ENCODE data around the gene GMPPA.

The GMPPA gene

DNA sequence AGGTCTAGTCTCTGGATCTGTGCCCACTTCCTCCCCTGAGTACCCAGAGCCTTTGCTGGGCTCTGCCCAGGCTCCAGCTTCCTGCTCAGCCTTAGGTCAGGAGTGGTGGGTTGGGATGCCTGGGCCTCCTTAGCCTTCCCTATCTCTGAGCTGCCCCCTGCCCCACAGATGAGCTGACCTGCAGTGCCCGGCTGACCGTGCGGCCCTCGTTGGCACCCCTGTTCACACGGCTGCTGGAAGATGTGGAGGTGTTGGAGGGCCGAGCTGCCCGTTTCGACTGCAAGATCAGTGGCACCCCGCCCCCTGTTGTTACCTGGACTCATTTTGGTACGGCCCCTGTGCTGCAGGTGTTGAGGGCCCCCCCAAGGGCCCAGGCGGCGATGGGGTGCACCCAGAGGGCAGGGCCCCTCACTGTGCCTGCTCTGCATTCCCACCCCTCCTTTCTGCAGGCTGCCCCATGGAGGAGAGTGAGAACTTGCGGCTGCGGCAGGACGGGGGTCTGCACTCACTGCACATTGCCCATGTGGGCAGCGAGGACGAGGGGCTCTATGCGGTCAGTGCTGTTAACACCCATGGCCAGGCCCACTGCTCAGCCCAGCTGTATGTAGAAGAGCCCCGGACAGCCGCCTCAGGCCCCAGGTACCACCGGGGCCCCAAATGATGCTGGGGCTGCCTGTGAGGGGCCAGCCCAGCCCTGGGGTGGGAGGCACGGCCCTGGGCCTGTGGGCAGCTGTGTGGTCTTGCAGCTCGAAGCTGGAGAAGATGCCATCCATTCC is 30.1 kb upstream of the GMPPA start:
- DNase-seq: no peak

DNA sequence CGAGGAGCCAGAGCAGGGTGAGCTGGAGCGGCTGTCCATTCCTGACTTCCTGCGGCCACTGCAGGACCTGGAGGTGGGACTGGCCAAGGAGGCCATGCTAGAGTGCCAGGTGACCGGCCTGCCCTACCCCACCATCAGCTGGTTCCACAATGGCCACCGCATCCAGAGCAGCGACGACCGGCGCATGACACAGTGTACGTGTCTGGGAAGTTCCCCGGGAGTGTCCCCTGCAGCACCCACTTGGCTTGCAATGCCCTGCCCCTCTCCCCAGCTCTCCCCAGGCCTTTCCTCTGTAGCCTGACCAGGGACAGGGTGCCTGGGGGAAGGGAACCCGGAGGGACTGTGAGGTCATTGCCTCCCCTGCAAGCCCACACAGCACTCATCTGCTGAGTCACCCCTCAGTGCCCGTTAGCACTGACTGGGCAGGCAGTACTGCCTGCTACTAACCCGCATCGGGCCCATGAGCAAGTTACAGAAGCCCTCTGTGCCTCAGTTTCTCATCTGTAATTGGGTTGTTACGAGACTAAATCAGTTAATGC is 29.4 kb upstream of the GMPPA start:
- DNase-seq: no peak

DNA sequence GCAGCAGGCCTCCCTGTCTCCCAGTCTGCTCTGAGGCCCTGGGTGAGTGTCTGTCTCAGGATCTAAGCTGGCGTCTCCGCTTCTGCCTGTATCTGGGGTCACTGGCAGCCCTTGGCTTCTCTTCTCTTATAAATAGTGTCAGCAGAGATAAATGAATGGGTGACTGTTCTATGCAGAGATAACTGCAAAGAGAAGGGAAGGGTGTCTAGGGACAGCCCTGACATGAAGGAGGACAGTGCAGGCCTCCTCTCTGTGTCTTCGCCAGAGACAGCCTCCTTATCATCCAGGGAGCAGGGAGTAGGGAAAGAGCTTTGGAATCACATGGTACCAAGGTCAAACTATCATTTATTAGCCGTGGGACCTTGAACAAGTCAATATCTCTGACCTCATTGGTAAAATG is 28.3 kb upstream of the GMPPA start:
- DNase-seq: no peak

DNA sequence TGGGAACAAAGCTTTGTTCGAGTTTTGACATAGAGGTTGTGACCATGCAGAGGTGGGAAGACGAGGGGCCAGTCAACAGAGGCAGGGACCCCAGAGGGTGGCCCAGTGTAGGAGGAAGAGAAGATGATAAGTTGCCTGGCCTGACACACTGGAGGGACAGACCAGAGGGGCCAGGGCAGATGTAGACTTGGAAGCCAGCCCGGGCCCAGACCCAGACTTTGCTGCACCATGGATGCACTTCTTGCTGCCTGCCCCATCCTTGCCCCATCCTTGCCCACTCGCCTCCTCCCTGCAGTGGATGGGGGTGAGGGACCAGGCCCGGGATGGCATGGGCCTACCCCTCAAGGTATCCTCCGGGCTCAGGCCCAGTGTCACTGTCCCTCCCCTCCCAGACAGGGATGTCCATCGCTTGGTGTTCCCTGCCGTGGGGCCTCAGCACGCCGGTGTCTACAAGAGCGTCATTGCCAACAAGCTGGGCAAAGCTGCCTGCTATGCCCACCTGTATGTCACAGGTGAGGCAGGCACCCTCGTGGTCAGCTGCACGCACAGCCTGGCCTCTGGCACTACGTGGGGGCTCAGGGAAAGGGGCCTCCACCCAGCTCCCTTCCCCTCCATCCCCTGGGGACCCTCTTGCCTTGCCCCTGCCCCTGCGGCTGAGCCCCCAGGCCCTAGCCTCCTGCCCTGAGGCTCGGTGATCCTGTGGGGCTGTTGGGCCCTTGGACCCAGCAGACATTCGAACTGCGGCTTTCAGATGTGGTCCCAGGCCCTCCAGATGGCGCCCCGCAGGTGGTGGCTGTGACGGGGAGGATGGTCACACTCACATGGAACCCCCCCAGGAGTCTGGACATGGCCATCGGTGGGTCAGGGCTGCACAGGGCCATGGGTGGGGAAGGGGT is 27.0 kb upstream of the GMPPA start:
- no peak for DNase-seq

DNA sequence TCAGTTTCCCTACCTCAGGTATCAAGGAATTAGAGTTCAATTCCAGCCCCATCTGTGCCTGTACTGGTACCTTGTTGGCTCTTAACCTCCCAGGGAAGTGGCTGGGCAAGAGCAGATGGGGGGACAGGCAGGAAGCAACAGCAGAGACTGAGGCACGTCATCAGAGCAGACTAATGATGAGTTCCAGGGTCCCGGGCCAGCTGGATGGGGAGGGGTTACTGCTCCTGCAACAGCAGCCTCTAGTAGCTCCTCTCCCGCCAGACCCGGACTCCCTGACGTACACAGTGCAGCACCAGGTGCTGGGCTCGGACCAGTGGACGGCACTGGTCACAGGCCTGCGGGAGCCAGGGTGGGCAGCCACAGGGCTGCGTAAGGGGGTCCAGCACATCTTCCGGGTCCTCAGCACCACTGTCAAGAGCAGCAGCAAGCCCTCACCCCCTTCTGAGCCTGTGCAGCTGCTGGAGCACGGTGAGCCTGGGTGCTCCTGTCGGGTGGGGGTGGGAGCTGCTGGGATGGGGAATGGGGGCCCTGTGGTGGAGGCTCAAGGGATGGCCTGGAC is 26.0 kb upstream of the GMPPA start:
- no peak for DNase-seq

DNA sequence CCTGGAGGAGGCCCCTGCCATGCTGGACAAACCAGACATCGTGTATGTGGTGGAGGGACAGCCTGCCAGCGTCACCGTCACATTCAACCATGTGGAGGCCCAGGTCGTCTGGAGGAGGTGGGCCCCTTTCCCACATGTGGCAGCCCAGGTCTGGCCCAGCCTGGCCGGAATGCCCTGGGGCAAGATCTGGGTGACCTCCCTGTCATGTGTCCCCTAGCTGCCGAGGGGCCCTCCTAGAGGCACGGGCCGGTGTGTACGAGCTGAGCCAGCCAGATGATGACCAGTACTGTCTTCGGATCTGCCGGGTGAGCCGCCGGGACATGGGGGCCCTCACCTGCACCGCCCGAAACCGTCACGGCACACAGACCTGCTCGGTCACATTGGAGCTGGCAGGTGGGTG is 25.2 kb upstream of the GMPPA start:
- DNase-seq: no peak

DNA sequence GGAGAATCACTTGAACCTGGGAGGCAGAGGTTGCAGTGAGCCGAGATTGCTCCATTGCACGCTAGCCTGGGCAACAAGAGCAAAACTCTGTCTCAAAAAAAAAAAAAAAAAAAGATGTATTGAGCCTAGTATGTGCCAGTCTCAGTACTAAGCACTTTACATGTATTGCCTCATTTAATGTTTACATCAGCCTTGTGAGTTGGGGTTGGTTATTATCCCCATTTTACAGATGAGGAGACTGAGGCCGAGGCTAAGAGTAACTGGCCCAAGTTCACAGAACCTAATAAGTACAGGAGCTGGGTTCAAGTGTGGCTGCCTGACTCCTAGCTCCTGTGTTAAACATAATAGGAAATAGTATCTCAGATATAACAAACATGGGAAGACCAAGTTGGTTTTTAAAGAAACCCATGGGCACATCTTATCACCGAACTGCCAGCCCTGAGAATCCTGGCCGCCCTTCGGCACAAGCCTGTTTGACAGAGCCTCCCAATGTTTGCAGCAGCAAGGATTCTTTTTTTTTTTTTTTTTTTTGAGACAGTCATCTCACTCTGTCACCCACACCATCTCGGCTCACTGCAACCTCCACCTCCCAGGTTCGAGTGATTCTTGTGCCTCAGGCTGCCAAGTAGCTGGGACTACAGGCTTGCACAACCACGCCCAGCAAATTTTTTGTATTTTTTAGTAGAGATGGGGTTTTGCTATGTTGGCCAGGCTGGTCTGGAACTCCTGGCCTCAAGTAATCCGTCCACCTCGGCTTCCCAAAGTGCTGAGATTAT is 24.2 kb upstream of the GMPPA start:
- no peak for DNase-seq

DNA sequence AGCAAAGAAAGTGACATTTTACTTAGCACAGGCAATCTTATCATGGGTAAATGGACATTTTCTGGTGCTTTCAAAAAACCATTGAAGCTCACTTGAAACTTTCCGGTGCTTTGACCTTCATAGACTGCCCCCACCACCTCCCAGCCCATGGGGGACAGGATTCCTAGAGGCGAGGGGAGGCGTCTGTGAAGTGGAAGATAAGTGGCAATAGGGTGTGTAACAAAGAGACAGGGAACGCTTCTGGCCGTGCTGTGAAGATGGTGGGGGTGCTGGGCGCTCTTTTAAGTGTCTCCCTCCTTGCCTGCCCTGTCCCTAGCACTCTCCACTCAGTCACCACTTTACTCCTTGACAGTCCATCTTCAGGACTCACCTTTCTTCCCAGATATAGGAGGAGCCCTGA is 23.4 kb upstream of the GMPPA start:
- DNase-seq: no peak

DNA sequence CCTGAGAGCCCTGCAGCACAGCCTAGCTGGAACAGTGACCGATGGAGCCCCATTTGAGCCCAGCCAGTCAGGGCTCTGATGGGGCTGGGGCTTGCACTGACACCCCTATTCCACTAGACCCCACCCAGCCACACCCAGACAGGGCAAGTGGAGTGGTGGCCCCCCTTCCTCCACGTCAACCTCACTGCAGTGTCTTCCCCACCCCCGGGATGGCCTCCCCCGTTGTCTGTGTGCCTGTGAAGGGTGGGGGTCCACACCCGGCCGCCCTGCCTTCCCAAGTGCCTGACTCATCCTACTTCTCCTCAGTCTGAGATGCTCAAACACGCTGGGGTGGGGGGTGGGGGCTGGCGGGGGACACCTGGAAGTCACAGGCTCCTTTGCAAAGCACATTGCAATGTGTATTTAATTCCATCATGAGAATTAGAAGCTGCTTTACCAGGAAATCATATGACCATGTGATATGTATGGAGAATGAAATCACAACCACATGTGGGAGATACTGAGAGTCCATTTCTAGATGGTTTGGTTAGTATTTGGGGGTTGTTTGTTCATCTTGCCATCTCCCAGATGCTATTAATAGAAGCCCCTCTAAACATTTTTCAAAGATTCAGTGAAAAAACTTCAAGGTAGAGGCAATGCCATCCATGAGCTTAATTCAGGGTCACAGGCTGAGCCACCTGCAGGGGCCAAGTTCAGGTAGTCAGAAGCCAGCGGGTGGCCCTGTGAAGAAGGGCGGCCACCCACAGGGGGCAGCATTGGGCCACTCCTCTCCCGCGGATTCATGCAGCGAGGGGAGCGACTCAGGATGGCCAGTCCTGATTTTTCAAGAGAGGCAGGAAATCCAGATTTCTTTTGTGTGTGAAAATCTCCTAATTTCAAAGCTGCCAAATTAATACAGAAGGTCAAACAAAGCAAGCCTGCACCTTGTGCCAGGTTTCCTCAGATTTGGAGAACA is 22.7 kb upstream of the GMPPA start:
- peak; percentile 21 to 41 for DNase-seq

DNA sequence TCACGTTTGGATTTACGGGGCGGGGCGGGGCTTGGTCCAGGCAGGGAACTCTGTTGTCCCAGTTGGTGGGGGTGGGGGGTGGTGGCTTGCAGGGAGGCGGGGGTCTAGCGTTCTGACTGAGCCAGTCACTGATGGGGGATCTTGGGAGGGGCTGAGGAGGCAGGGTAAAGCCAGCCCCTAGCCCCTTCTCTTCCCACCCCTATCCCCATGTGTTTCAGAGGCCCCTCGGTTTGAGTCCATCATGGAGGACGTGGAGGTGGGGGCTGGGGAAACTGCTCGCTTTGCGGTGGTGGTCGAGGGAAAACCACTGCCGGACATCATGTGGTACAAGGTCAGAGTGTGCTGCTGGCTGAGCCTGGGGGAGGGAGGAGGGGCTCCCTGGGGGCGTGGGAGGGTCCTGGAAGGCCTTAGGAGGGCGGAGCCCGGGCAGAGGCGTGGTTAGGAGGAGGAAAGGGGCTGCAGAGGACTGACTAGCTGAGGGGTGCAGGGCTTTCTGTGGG is 22.0 kb upstream of the GMPPA start:
- no peak for DNase-seq

DNA sequence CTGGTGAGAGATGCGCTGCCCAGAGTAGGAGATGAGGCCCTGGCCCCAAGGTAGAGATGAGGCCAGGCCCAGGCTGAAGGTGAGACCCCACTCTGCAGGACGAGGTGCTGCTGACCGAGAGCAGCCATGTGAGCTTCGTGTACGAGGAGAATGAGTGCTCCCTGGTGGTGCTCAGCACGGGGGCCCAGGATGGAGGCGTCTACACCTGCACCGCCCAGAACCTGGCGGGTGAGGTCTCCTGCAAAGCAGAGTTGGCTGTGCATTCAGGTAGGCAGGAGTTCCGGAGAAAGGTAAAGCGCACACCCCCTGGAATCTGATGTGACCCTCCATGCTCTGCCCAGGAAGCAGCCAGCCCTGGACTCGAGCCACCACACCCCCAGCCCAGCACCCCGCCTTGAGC is 21.5 kb upstream of the GMPPA start:
- DNase-seq: no peak

DNA sequence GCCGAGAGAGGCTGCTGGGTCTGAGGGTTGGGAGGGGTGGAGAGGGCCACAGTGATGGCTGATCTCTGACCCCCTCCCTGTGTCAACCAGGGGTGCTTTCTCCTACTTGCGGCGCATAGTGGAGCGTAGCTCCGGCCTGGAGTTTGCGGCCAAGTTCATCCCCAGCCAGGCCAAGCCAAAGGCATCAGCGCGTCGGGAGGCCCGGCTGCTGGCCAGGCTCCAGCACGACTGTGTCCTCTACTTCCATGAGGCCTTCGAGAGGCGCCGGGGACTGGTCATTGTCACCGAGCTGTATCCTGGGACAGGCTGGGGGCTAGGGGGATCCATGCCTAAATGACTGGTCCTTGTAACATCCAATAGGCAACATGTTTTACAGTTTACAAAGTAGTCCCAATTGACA is 20.9 kb upstream of the GMPPA start:
- no peak for DNase-seq

DNA sequence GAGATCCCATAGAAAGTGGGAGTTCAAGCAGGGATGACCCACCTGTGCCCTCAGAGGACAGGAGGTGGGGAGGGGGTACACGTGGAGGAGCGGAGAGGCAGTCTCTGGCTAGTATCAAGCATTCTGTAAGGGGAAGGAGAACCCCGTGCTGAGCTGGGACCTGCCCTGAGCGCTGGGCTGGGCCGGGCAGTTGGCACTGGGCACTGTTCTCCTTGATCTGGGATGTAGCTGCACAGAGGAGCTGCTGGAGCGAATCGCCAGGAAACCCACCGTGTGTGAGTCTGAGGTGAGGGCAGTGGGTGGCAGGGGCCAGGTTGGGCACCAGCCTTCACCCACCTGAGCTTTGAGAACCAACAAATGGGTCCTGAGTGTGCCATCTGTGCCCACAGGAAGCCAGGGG is 19.8 kb upstream of the GMPPA start:
- no peak for DNase-seq

DNA sequence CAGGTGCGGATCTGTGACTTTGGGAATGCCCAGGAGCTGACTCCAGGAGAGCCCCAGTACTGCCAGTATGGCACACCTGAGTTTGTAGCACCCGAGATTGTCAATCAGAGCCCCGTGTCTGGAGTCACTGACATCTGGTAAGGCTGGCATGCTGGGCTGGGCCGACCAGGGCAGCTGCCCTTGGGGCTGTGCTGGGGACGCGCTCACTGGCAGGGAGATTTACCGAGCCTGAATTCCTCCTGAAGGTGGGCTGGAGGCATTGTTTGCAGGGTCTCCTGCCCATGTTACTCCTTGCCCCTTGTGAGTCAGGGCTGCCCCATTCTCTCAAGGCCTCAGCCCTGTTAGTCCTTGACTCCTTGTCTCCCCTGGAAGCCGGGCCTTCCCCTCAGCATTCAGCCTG is 18.7 kb upstream of the GMPPA start:
- no peak for DNase-seq

DNA sequence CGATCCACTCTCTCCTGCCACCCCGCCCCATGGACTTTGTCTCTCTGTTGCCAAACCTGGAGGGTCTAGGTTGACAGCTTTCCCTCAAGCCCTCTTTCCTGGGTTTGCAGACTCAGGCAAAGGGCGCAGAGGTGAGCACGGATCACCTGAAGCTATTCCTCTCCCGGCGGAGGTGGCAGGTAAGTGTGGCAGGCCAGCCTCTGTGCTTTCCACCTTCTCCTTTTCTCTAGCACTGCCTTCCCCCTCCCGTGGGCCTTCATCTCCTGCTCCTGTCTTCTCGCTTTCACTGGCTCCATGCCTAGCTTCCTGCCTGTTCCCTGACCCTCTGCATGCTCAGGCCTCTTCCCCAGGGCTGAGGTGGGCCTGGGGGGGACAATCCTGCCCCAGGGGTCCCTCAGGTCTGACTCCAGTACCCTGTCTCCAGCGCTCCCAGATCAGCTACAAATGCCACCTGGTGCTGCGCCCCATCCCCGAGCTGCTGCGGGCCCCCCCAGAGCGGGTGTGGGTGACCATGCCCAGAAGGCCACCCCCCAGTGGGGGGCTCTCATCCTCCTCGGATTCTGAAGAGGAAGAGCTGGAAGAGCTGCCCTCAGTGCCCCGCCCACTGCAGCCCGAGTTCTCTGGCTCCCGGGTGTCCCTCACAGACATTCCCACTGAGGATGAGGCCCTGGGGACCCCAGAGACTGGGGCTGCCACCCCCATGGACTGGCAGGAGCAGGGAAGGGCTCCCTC is 15.9 kb upstream of the GMPPA start:
- no peak for DNase-seq

DNA sequence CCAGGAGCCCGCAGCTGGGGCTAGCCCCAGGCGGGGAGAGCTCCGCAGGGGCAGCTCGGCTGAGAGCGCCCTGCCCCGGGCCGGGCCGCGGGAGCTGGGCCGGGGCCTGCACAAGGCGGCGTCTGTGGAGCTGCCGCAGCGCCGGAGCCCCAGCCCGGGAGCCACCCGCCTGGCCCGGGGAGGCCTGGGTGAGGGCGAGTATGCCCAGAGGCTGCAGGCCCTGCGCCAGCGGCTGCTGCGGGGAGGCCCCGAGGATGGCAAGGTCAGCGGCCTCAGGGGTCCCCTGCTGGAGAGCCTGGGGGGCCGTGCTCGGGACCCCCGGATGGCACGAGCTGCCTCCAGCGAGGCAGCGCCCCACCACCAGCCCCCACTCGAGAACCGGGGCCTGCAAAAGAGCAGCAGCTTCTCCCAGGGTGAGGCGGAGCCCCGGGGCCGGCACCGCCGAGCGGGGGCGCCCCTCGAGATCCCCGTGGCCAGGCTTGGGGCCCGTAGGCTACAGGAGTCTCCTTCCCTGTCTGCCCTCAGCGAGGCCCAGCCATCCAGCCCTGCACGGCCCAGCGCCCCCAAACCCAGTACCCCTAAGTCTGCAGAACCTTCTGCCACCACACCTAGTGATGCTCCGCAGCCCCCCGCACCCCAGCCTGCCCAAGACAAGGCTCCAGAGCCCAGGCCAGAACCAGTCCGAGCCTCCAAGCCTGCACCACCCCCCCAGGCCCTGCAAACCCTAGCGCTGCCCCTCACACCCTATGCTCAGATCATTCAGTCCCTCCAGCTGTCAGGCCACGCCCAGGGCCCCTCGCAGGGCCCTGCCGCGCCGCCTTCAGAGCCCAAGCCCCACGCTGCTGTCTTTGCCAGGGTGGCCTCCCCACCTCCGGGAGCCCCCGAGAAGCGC is 15.0 kb upstream of the GMPPA start:
- no peak for DNase-seq

DNA sequence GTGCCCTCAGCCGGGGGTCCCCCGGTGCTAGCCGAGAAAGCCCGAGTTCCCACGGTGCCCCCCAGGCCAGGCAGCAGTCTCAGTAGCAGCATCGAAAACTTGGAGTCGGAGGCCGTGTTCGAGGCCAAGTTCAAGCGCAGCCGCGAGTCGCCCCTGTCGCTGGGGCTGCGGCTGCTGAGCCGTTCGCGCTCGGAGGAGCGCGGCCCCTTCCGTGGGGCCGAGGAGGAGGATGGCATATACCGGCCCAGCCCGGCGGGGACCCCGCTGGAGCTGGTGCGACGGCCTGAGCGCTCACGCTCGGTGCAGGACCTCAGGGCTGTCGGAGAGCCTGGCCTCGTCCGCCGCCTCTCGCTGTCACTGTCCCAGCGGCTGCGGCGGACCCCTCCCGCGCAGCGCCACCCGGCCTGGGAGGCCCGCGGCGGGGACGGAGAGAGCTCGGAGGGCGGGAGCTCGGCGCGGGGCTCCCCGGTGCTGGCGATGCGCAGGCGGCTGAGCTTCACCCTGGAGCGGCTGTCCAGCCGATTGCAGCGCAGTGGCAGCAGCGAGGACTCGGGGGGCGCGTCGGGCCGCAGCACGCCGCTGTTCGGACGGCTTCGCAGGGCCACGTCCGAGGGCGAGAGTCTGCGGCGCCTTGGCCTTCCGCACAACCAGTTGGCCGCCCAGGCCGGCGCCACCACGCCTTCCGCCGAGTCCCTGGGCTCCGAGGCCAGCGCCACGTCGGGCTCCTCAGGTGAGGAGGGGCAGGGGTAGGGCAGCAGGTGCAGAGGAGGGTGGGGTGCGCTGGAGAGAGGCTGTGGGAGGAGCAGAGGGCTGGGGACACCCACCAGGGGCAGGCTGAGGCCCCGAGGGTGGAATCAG is 14.1 kb upstream of the GMPPA start:
- no peak for DNase-seq

DNA sequence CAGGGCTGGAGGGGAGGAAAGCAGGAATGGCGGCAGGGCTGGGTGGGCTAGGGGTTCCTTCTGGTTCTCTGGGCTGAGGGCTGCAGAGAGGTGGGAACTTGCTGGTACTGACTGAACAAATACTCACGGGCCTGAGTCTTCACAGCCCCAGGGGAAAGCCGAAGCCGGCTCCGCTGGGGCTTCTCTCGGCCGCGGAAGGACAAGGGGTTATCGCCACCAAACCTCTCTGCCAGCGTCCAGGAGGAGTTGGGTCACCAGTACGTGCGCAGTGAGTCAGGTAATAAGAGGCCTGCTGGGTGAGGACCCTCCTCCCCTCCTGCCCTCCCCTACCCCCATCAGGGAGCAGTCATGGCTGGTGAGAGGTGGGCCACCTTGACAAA is 13.5 kb upstream of the GMPPA start:
- no peak for DNase-seq

All from NCI-H1930 (cell line).